Measurements from ENCODE around the gene STAT6.
A peak's percentile ranks its signal among the peaks of the same experiment; 100 is the strongest.

Gene STAT6

DNA sequence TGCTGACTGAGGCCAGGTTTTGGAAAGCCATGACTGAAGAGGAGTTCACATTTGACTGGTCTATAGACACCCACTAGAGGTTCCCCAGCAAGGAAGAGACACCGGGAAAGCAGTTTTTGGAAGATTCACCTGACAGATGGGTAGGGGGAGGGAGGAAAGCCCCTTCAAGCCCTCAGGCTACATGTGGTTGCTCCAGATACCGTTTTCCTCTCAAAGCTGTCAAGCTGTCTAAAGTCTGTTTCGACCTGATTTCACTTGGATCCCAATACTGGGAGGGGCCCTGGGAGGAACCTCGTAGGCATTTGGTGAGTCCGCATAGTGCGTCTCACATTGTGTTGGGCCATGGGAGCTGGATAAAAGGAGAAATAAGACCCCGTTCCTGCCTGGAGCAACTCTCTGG is 15.4 kb upstream of the STAT6 start:
- Histone ChIP-seq H3F3A (ENCODE audit: insufficient read depth) (no peaks in the 10 kb centered on the region), H4K20me1 (ENCODE audit: low read depth, low read length) (no peaks in the 10 kb centered on the region), H3K79me2 (ENCODE audit: insufficient read depth, low read length) (no peaks in the 10 kb centered on the region), H3K4me2 (ENCODE audit: low read depth, low read length, poor library complexity, severe bottlenecking) (no peak overlapping the region), H3K9ac (ENCODE audit: low read length) (no peak overlapping the region), H3K4me3 (ENCODE audit: insufficient read depth, low read length, poor library complexity, severe bottlenecking) (no peak overlapping the region), H3K27me3 (ENCODE audit: low read length) (no peaks in the 10 kb centered on the region), H2AFZ (ENCODE audit: low read depth, low read length, severe bottlenecking) (no peak overlapping the region), H3K27ac (ENCODE audit: low read depth, low read length) (no peak overlapping the region), H3K9me3 (ENCODE audit: insufficient read depth, low read length) (no peaks in the 10 kb centered on the region), H3K9me2 (replicated peaks; ENCODE audit: insufficient read depth, low read length) (no peaks in the 10 kb centered on the region), H3K36me3 (ENCODE audit: low read length) (no peaks in the 10 kb centered on the region)
- no peak for TF ChIP-seq EZH2phosphoT487 (conservative IDR thresholded peaks at IDR 0.05; ENCODE audit: low read length)
- TF ChIP-seq, protein P1, sequence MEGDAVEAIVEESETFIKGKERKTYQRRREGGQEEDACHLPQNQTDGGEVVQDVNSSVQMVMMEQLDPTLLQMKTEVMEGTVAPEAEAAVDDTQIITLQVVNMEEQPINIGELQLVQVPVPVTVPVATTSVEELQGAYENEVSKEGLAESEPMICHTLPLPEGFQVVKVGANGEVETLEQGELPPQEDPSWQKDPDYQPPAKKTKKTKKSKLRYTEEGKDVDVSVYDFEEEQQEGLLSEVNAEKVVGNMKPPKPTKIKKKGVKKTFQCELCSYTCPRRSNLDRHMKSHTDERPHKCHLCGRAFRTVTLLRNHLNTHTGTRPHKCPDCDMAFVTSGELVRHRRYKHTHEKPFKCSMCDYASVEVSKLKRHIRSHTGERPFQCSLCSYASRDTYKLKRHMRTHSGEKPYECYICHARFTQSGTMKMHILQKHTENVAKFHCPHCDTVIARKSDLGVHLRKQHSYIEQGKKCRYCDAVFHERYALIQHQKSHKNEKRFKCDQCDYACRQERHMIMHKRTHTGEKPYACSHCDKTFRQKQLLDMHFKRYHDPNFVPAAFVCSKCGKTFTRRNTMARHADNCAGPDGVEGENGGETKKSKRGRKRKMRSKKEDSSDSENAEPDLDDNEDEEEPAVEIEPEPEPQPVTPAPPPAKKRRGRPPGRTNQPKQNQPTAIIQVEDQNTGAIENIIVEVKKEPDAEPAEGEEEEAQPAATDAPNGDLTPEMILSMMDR (IDR thresholded peaks at IDR 0.05; ENCODE audit: insufficient read depth, low read length, poor library complexity, severe bottlenecking), result no peak

DNA sequence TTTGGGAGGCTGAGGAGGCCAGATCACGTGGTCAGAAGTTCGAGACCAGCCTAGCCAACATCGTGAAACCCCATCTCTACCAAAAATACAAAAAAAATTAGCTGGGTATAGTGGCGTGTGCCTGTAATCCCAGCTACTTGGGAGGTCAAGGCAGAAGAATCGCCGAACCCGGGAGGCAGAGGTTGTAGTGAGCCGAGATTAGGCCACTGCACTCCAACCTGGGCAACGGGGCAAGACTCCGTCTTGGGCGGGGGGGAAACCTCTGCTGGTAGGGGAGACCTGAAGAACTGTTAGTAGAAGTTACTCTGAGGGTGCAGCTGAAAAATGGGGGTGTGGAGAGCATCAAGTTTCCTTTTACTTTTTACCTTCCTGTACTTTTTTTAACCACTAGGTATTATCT is 14.9 kb upstream of the STAT6 start:
- no peaks in the 10 kb centered on the region for H3K79me2 ChIP-seq (ENCODE audit: insufficient read depth, low read length)
- H2AFZ ChIP-seq (ENCODE audit: low read depth, low read length, severe bottlenecking), result no peak overlapping the region
- H3F3A ChIP-seq (ENCODE audit: insufficient read depth), result no peaks in the 10 kb centered on the region
- no peaks in the 10 kb centered on the region for H3K27me3 ChIP-seq (ENCODE audit: low read length)
- no peaks in the 10 kb centered on the region for H4K20me1 ChIP-seq (ENCODE audit: low read depth, low read length)
- H3K9me2 ChIP-seq (replicated peaks; ENCODE audit: insufficient read depth, low read length), result no peaks in the 10 kb centered on the region
- no peak overlapping the region for H3K27ac ChIP-seq (ENCODE audit: low read depth, low read length)
- no peak overlapping the region for H3K4me2 ChIP-seq (ENCODE audit: low read depth, low read length, poor library complexity, severe bottlenecking)
- H3K9ac ChIP-seq (ENCODE audit: low read length), result no peak overlapping the region
- H3K9me3 ChIP-seq (ENCODE audit: insufficient read depth, low read length), result no peaks in the 10 kb centered on the region
- no peaks in the 10 kb centered on the region for H3K36me3 ChIP-seq (ENCODE audit: low read length)
- H3K4me3 ChIP-seq (ENCODE audit: insufficient read depth, low read length, poor library complexity, severe bottlenecking), result no peak overlapping the region
- TF ChIP-seq EZH2phosphoT487 (conservative IDR thresholded peaks at IDR 0.05; ENCODE audit: low read length), result no peak
- TF ChIP-seq, protein P1 (IDR thresholded peaks at IDR 0.05; ENCODE audit: insufficient read depth, low read length, poor library complexity, severe bottlenecking), result no peak

DNA sequence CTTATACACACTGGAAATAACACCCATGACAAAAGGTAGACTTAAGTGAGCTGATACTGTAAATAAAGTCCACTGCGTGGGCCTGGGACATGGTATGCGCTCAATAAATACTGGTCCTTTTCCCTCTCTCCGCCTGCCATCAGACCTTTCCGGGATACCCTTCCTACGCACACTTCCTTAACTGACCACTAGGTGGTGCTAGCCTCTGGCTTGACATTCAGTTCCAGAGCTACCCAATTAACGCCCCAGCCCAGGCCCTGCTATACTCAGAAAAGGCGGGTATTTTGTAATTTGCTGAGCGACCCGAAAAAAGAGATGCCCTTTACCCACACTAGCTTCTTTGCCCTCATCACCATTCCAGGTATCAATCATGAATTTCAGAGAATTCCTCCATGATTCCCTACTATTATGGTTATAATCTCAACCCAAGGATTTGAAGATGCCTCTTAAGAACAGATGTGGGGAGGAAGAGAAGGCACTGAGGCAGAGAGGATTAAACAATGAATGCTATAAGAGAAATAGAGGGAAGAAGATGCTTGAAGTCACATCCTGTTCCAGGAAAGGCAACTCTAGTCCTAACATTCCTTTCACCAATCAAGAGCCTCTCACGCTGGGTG is 13.2 kb upstream of the STAT6 start:
- Histone ChIP-seq H3K27ac (ENCODE audit: low read depth, low read length) (no peak overlapping the region), H3K4me3 (ENCODE audit: insufficient read depth, low read length, poor library complexity, severe bottlenecking) (no peak overlapping the region), H4K20me1 (ENCODE audit: low read depth, low read length) (no peaks in the 10 kb centered on the region), H3K9ac (ENCODE audit: low read length) (no peak overlapping the region), H2AFZ (ENCODE audit: low read depth, low read length, severe bottlenecking) (no peak overlapping the region), H3K36me3 (ENCODE audit: low read length) (no peaks in the 10 kb centered on the region), H3K9me3 (ENCODE audit: insufficient read depth, low read length) (no peaks in the 10 kb centered on the region), H3K79me2 (ENCODE audit: insufficient read depth, low read length) (no peaks in the 10 kb centered on the region), H3F3A (ENCODE audit: insufficient read depth) (no peaks in the 10 kb centered on the region), H3K27me3 (ENCODE audit: low read length) (no peaks in the 10 kb centered on the region), H3K4me2 (ENCODE audit: low read depth, low read length, poor library complexity, severe bottlenecking) (no peak overlapping the region), H3K9me2 (replicated peaks; ENCODE audit: insufficient read depth, low read length) (no peaks in the 10 kb centered on the region)
- no peak for TF ChIP-seq EZH2phosphoT487 (conservative IDR thresholded peaks at IDR 0.05; ENCODE audit: low read length)
- TF ChIP-seq, protein P1 (IDR thresholded peaks at IDR 0.05; ENCODE audit: insufficient read depth, low read length, poor library complexity, severe bottlenecking), result peak; percentile 67

All from SU-DHL-6 (cell line).